Measurements from ENCODE around the gene PDE4B. TPM values are rescaled to one million over a fixed set of nuclear protein-coding genes. Genes with fewer than 3 reads are reported as not detected.

The PDE4B gene
- total and polyA plus RNA-seq, 2 of the 13 experiments (the other 11 are each of a cell fraction or from before 2014, with no cell fraction given): not detected

DNA sequence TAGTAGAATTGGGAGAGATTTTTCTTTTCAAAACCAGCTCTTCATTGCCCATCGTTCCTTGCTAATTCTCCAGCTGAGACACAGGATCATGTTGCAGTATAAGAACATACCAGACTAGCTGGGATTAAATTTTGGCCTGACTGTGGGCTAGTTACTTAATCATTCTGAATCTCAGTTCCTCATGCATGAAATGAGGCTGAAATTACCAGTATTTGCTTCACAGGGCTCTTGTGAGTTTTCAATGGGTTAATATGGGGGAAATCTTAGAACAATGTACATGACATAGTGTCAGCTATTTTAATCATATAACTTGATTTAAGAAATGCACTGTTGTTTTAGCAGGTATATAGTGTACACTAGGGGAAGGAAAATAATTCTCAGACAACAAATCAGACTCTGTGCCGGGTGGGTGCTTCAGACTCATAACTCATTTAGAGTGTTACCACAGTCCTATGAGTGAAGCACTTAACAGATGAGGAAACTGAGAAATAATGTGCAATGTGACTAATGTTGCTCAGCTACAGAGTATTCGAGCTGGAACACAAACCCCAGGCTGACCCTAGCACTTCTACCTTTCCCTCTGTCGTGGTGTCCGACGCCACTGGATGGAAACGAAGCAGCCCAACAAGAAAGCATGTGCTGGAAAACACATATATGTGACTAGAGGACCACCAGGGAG, 603.7 kb downstream of the PDE4B start:
- Histone ChIP-seq H3K9me3 (ENCODE audit: low read length) (no peaks in the 10 kb centered on the region), H3K4me1 (ENCODE audit: insufficient read depth, low read length) (no peaks in the 10 kb centered on the region), H3K27ac (ENCODE audit: extremely low read length, insufficient read depth, low read length) (no peak overlapping the region), H3K27me3 (ENCODE audit: control insufficient read depth in 1 of 2, insufficient read depth in 2 of 2, low read length in 2 of 2) (no peaks in the 10 kb centered on the region), H3K9ac (ENCODE audit: insufficient read depth, low read depth, low read length) (no peak overlapping the region), H3K4me2 (ENCODE audit: low read depth, low read length) (no peak overlapping the region), H2AFZ (ENCODE audit: low read length) (no peak overlapping the region), H4K20me1 (ENCODE audit: insufficient read depth, low read length) (no peaks in the 10 kb centered on the region), H3K36me3 (replicated peaks in 1 of 2; ENCODE audit: control insufficient read depth in 1 of 2, insufficient read depth in 2 of 2, low read length in 2 of 2) (no peaks in the 10 kb centered on the region), H3K4me3 (replicated peaks in 1 of 3; ENCODE audit: insufficient read depth in 1 of 3, low read depth in 2 of 3, low read length in 3 of 3) (no peak overlapping the region), H3K79me2 (ENCODE audit: insufficient read depth, low read length) (no peaks in the 10 kb centered on the region)
- intact Hi-C loops (cut with micrococcal nuclease; ENCODE audit: unreplicated experiment) (no loop called here), in situ Hi-C loops (cut with HindIII; ENCODE audit: extremely low pct_ligation_motif_present, low pct_unique_long_range_greater_than_20kb) (no loop called here)
- FAIRE-seq: no peak
- no TSS peak for BruUV-seq (replicated peaks)
- 10% methylated on average over 7 of the region's 7 CpGs for WGBS (ENCODE audit: low lambda C conversion rate)
- ATAC-seq: no peak
- POLR2A ChIA-PET: no interaction called here
- DNase-seq (ENCODE audit: low spot score): no peak
- CTCF ChIA-PET (ENCODE audit: low intra/inter-chr PET ratio, low total read pairs): no interaction called here
- TF ChIP-seq NCOR1 (IDR thresholded peaks at IDR 0.05; ENCODE audit: borderline replicate concordance, low read length) (no peak), ZNF180 (CRISPR knock-in tag; IDR thresholded peaks at IDR 0.05; ENCODE audit: borderline replicate concordance, low read depth) (no peak), MTA1 (CRISPR knock-in tag; IDR thresholded peaks at IDR 0.05; ENCODE audit: borderline replicate concordance) (no peak), TEAD2 (CRISPR knock-in tag; IDR thresholded peaks at IDR 0.05) (no peak), ETV5 (CRISPR knock-in tag; IDR thresholded peaks at IDR 0.05; ENCODE audit: borderline replicate concordance) (no peak), KLF13 (CRISPR knock-in tag; IDR thresholded peaks at IDR 0.05) (no peak), HNRNPUL1 (IDR thresholded peaks at IDR 0.05; ENCODE audit: low read depth, low read length) (no peak), EHMT2 (IDR thresholded peaks at IDR 0.05; ENCODE audit: borderline replicate concordance, low read depth, low read length) (no peak), ZNF121 (CRISPR knock-in tag; IDR thresholded peaks at IDR 0.05) (no peak), YY1 (IDR thresholded peaks at IDR 0.05; ENCODE audit: insufficient read depth, insufficient replicate concordance, low read depth, low read length) (no peak)
- TF ChIP-seq, protein P1, sequence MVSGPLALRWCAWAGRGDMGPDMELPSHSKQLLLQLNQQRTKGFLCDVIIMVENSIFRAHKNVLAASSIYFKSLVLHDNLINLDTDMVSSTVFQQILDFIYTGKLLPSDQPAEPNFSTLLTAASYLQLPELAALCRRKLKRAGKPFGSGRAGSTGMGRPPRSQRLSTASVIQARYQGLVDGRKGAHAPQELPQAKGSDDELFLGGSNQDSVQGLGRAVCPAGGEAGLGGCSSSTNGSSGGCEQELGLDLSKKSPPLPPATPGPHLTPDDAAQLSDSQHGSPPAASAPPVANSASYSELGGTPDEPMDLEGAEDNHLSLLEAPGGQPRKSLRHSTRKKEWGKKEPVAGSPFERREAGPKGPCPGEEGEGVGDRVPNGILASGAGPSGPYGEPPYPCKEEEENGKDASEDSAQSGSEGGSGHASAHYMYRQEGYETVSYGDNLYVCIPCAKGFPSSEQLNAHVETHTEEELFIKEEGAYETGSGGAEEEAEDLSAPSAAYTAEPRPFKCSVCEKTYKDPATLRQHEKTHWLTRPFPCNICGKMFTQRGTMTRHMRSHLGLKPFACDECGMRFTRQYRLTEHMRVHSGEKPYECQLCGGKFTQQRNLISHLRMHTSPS (CRISPR knock-in tag; IDR thresholded peaks at IDR 0.05; ENCODE audit: low read depth): no peak
- TF ChIP-seq, protein P2, sequence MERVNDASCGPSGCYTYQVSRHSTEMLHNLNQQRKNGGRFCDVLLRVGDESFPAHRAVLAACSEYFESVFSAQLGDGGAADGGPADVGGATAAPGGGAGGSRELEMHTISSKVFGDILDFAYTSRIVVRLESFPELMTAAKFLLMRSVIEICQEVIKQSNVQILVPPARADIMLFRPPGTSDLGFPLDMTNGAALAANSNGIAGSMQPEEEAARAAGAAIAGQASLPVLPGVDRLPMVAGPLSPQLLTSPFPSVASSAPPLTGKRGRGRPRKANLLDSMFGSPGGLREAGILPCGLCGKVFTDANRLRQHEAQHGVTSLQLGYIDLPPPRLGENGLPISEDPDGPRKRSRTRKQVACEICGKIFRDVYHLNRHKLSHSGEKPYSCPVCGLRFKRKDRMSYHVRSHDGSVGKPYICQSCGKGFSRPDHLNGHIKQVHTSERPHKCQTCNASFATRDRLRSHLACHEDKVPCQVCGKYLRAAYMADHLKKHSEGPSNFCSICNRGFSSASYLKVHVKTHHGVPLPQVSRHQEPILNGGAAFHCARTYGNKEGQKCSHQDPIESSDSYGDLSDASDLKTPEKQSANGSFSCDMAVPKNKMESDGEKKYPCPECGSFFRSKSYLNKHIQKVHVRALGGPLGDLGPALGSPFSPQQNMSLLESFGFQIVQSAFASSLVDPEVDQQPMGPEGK (CRISPR knock-in tag; IDR thresholded peaks at IDR 0.05): no peak
- TF ChIP-seq, protein P3, sequence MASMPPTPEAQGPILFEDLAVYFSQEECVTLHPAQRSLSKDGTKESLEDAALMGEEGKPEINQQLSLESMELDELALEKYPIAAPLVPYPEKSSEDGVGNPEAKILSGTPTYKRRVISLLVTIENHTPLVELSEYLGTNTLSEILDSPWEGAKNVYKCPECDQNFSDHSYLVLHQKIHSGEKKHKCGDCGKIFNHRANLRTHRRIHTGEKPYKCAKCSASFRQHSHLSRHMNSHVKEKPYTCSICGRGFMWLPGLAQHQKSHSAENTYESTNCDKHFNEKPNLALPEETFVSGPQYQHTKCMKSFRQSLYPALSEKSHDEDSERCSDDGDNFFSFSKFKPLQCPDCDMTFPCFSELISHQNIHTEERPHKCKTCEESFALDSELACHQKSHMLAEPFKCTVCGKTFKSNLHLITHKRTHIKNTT (CRISPR knock-in tag; IDR thresholded peaks at IDR 0.05): no peak
- TF ChIP-seq, protein P4, sequence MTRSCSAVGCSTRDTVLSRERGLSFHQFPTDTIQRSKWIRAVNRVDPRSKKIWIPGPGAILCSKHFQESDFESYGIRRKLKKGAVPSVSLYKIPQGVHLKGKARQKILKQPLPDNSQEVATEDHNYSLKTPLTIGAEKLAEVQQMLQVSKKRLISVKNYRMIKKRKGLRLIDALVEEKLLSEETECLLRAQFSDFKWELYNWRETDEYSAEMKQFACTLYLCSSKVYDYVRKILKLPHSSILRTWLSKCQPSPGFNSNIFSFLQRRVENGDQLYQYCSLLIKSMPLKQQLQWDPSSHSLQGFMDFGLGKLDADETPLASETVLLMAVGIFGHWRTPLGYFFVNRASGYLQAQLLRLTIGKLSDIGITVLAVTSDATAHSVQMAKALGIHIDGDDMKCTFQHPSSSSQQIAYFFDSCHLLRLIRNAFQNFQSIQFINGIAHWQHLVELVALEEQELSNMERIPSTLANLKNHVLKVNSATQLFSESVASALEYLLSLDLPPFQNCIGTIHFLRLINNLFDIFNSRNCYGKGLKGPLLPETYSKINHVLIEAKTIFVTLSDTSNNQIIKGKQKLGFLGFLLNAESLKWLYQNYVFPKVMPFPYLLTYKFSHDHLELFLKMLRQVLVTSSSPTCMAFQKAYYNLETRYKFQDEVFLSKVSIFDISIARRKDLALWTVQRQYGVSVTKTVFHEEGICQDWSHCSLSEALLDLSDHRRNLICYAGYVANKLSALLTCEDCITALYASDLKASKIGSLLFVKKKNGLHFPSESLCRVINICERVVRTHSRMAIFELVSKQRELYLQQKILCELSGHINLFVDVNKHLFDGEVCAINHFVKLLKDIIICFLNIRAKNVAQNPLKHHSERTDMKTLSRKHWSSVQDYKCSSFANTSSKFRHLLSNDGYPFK (CRISPR knock-in tag; IDR thresholded peaks at IDR 0.05; ENCODE audit: borderline replicate concordance): no peak
- TF ChIP-seq, protein P5, sequence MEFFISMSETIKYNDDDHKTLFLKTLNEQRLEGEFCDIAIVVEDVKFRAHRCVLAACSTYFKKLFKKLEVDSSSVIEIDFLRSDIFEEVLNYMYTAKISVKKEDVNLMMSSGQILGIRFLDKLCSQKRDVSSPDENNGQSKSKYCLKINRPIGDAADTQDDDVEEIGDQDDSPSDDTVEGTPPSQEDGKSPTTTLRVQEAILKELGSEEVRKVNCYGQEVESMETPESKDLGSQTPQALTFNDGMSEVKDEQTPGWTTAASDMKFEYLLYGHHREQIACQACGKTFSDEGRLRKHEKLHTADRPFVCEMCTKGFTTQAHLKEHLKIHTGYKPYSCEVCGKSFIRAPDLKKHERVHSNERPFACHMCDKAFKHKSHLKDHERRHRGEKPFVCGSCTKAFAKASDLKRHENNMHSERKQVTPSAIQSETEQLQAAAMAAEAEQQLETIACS (CRISPR knock-in tag; IDR thresholded peaks at IDR 0.05): no peak

All from HepG2 (cell line).